Measurements from ENCODE around the gene SRM.
"Not testable (repeated sequence)": the region's sequence is repeated elsewhere in the genome, so short reads cannot be mapped to it uniquely, and the experiment has no call there.

- TF ChIP-seq CTCF (IDR thresholded peaks at IDR 0.05; ENCODE audit: low read depth, low read length); POLR2A (IDR thresholded peaks at IDR 0.05; ENCODE audit: extremely low read depth, insufficient read length): not testable (repeated sequence)
Measured at GRCh38 chr1:11100806-11101205, 41.0 kb upstream of the SRM start.
